Large intestine (tissue), 3 donors: ENCODE results near the gene PNCK. TPM values are rescaled to one million over a fixed set of nuclear protein-coding genes. Genes with fewer than 3 reads are reported as not detected.
"Not testable (repeated sequence)": the region's sequence is repeated elsewhere in the genome, so short reads cannot be mapped to it uniquely, and the experiment has no call there.

Source experiments
- DNase-seq, 2 donors: peaks; one replicate each; pipeline versions ENCODE4 v3.0.0 to v3.0.0-alpha.2; 2013
- H3K27ac ChIP-seq: one replicate; pipeline ENCODE4 v1.5.1; 2013; ENCODE audit warnings: low read length
- H3K27me3 ChIP-seq: 2 replicates; pipeline ENCODE4 v1.6.1; 2013; ENCODE audit warnings: low read length; ENCODE audit not compliant: control insufficient read depth, insufficient read depth
- H3K36me3 ChIP-seq: 2 replicates; pipeline ENCODE4 v1.6.1; 2013; ENCODE audit warnings: low read length; ENCODE audit not compliant: control insufficient read depth, insufficient read depth
- H3K4me1 ChIP-seq: one replicate; pipeline ENCODE4 v1.6.1; 2013; ENCODE audit warnings: low read length; ENCODE audit not compliant: control insufficient read depth, insufficient read depth
- H3K4me3 ChIP-seq: one replicate; pipeline ENCODE4 v1.5.1; 2013; ENCODE audit warnings: low read length
- H3K9me3 ChIP-seq: one replicate; pipeline ENCODE4 v1.6.1; 2013; ENCODE audit warnings: mild to moderate bottlenecking, low read depth, low read length, moderate library complexity; ENCODE audit not compliant: control insufficient read depth
- WGBS: methylation state at CpG from one replicate; pipeline ENCODE4 v1.1.5; 2013; ENCODE audit warnings: low lambda C conversion rate; ENCODE audit not compliant: insufficient coverage; 5-methylcytosine and 5-hydroxymethylcytosine counted together
- polyA plus RNA-seq: library from polyadenylated mRNA; unstranded; fragments of 120-200 nt; gene quantifications from one replicate; pipeline ENCODE4 v1.2.1, GENCODE V29; 2013

PNCK gene
- polyA plus RNA-seq, 1 donor = 128 TPM

- Histone ChIP-seq H3K4me3 (no peak overlapping the region), H3K36me3 (peaks cover 10% of the 10 kb centered on the region), H3K9me3 (no peaks in the 10 kb centered on the region), H3K27me3 (no peaks in the 10 kb centered on the region), H3K4me1 (peaks cover 35% of the 10 kb centered on the region), H3K27ac (peak overlapping the region; percentile 81)
- WGBS = no CpG with 5 or more reads among the region's 9 CpGs
- peak in 1 of 2 donors; percentile 50 for DNase-seq
These were observed 13.1 kb upstream of the PNCK start for GRCh38 chrX:153686711-153687110.

DNA sequence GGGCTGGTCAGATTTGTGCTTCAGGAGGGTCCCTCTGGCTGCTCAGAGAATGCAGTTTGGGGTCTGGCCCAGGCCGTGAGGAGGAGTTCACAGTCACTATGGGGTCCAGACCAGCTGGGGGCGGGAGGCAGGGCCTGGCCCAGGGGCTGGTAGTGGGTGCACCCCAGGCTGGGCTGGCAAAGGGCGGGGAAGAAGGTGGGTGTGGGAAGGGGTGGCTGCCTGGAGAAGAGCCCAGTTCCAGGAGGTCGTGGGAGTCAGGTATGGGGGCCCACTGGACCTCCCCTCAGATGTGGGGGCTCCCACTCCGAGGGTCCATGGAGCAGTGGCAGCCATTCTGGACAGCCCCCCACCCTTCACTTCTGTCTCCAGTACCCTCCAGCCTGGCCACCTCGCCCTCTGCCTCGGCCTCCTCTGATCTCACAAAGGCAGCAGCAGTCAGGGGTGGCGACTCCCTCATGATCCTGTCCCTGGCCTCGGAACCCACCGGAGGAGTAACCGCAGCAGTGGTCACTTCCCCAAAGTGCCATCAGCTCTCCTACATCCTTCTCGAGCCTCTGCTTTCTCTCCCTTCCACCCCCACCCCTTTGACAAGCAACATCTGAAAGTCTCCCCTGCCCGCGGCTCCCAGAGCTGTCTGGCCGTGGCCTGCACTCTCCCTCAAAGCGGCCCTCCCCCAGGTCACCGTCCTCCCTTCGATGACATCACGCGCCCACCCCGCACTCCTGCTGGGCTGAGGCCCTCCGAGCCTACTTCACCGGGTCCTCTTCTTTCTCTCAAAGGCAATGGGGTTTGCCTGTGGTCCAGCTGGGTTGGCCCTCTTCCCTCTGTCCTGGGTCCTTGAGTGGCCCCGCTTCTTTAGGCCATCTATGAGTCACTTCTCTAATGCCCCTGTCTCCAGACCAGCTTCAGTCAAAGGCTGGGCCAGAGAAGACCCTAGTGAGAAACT is 12.4 kb upstream of the PNCK start:
- H3K36me3 ChIP-seq = peaks cover 10% of the 10 kb centered on the region
- no peaks in the 10 kb centered on the region for H3K27me3 ChIP-seq
- no peak overlapping the region for H3K27ac ChIP-seq
- WGBS = no CpG with 5 or more reads among the region's 24 CpGs
- no peak for DNase-seq
- no peaks in the 10 kb centered on the region for H3K9me3 ChIP-seq
- no peak overlapping the region for H3K4me3 ChIP-seq
- peaks cover 35% of the 10 kb centered on the region for H3K4me1 ChIP-seq

- no CpG with 5 or more reads among the region's 21 CpGs for WGBS
- H3K4me1 ChIP-seq = peaks cover 29% of the 10 kb centered on the region
- DNase-seq = peak in 1 of 2 donors; percentile 42
- H3K4me3 ChIP-seq = no peak overlapping the region
- no peaks in the 10 kb centered on the region for H3K27me3 ChIP-seq
- no peak overlapping the region for H3K27ac ChIP-seq
- H3K36me3 ChIP-seq = peaks cover 5% of the 10 kb centered on the region
- no peaks in the 10 kb centered on the region for H3K9me3 ChIP-seq
These were observed 11.5 kb upstream of the PNCK start for GRCh38 chrX:153685156-153685536.

GRCh38 chrX:153684467-153685155 is 11.0 kb upstream of the PNCK start:
- Histone ChIP-seq H3K36me3 (peaks cover under 1% of the 10 kb centered on the region), H3K4me3 (no peak overlapping the region), H3K9me3 (no peaks in the 10 kb centered on the region), H3K27me3 (no peaks in the 10 kb centered on the region), H3K4me1 (peaks cover 29% of the 10 kb centered on the region), H3K27ac (no peak overlapping the region)
- DNase-seq = peak in 1 of 2 donors; percentile 55
- no CpG with 5 or more reads among the region's 21 CpGs for WGBS

- H3K4me3 ChIP-seq, H3K36me3 ChIP-seq, H3K27me3 ChIP-seq, H3K27ac ChIP-seq, H3K9me3 ChIP-seq, DNase-seq: not testable (repeated sequence)
- WGBS = no CpG with 5 or more reads among the region's 8 CpGs
- H3K4me1 ChIP-seq = peaks cover 29% of the 10 kb centered on the region
These were observed 9.9 kb upstream of the PNCK start for GRCh38 chrX:153683486-153683885.

DNA sequence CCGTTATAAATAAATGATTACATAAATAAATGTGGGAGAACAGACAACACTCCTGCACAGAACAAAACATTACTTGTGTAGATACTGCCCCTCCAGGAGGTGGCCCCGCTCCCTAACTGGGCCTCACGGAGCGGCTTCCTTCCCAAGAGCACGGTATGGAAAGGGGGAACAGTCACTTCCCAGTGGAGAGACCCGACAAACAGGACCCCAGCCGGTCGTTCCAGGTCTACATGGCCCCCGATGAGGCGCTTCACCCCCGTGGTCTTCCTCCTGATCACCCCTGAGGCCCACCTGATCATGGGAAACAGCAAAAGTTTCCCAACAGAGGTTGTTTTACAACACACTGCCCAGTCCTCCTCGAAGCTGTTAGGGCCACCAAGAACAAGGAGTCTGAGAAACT is 7.6 kb upstream of the PNCK start:
- no peaks in the 10 kb centered on the region for H3K9me3 ChIP-seq
- H3K4me3 ChIP-seq = no peak overlapping the region
- peaks cover 19% of the 10 kb centered on the region for H3K4me1 ChIP-seq
- H3K27me3 ChIP-seq = no peaks in the 10 kb centered on the region
- whole genome bisulfite sequencing = no CpG with 5 or more reads among the region's 12 CpGs
- peak in 1 of 2 donors; percentile 36 for DNase-seq
- H3K27ac ChIP-seq = peak overlapping the region; percentile 70
- no peaks in the 10 kb centered on the region for H3K36me3 ChIP-seq

GRCh38 chrX:153674219-153674851 is 722 bp upstream of the PNCK start:
- Histone ChIP-seq H3K4me3 (peak overlapping the region; percentile 21), H3K27ac (peak overlapping the region; percentile 88), H3K27me3 (peaks cover 5% of the 10 kb centered on the region), H3K36me3 (no peaks in the 10 kb centered on the region), H3K9me3 (no peaks in the 10 kb centered on the region), H3K4me1 (peaks cover 19% of the 10 kb centered on the region)
- no CpG with 5 or more reads among the region's 27 CpGs for WGBS
- DNase-seq = peak in 1 of 2 donors; percentile 43

GRCh38 chrX:153672531-153673427 is 834 bp downstream of the PNCK start:
- Histone ChIP-seq H3K27ac (peak overlapping the region; percentile 42), H3K9me3 (no peaks in the 10 kb centered on the region), H3K27me3 (peaks cover 5% of the 10 kb centered on the region), H3K4me3 (peak overlapping the region; percentile 16), H3K4me1 (peaks cover 19% of the 10 kb centered on the region), H3K36me3 (no peaks in the 10 kb centered on the region)
- peak in 1 of 2 donors; percentile 66 for DNase-seq
- no CpG with 5 or more reads among the region's 53 CpGs for WGBS

DNA sequence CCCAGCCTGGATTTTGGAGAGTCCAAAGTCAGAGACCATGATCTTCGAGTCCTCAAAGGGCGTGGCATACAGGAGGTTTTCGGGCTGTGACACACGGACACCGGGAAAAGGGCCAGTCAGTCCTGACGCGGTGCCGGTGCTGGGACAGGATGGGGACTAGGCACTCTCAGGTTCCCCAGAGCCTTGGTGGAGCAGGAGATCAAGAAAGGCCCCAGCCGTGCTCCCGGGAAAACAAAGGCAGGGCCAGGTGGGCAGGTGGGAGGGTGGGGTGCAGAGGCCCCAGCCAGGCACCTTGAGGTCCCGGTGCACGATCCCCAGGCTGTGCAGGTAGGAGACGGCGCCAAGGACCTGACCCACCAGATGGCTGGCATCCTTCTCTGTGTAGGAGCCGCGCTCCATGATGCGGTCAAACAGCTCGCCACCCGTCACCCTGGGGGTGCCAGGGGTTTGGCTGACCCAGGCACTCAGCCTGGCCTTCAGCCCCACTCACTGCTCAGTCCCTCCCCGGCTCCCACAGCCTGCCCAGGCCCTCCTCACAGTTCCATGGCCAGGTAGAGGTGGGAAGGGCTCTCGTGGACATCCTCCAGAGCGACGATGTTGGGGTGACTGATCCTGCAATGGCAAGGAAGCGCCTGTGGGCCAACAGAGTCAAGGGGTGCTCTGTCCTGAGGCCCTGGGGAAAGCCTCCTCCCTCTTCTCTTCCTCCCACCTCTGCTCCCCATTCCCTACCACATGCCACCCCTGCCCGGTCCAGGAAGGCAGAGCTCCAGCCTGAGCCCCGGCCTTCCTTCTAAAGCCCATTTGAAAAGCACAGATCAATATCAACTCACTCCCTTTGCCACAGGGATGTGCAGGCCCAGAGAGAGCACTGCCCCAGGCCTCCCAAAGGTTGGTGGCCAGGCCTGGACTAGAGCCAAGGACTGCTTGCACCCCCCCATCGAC is 1.8 kb downstream of the PNCK start:
- H3K4me3 ChIP-seq = no peak overlapping the region
- no peaks in the 10 kb centered on the region for H3K9me3 ChIP-seq
- no peak overlapping the region for H3K27ac ChIP-seq
- no peaks in the 10 kb centered on the region for H3K36me3 ChIP-seq
- no CpG with 5 or more reads among the region's 27 CpGs for WGBS
- no peak for DNase-seq
- peaks cover 19% of the 10 kb centered on the region for H3K4me1 ChIP-seq
- peaks cover 5% of the 10 kb centered on the region for H3K27me3 ChIP-seq
